Neuronal stem cell (in vitro differentiated cells): ENCODE results near the gene ICAM1.
A peak's percentile ranks its signal among the peaks of the same experiment; 100 is the strongest.

ENCODE experiments used
- DNase-seq: peaks from one replicate; pipeline ENCODE4 v3.0.0-alpha.2; 2013; ENCODE audit warnings: low spot score
- H2AFZ ChIP-seq: one replicate; pipeline ENCODE4 v1.6.1; 2013; ENCODE audit warnings: mild to moderate bottlenecking, low read length, inconsistent platforms
- H2AK5ac ChIP-seq: 2 replicates; pipeline ENCODE4 v1.6.1; 2013; ENCODE audit warnings: low read depth, mild to moderate bottlenecking, inconsistent platforms, low read length, moderate library complexity, mixed read lengths
- H2BK120ac ChIP-seq: 2 replicates; pipeline ENCODE4 v1.6.1; 2013; ENCODE audit warnings: low read depth, mild to moderate bottlenecking, inconsistent platforms, low read length, moderate library complexity, mixed read lengths
- H2BK12ac ChIP-seq: one replicate; pipeline ENCODE4 v1.6.1; 2013; ENCODE audit warnings: low read length, inconsistent platforms
- H2BK15ac ChIP-seq: 2 replicates; pipeline ENCODE4 v1.6.1; 2013; ENCODE audit warnings: mild to moderate bottlenecking, low read length, inconsistent platforms, mixed read lengths
- H2BK5ac ChIP-seq: one replicate; pipeline ENCODE4 v1.6.1; 2013; ENCODE audit warnings: inconsistent platforms, mild to moderate bottlenecking, low read length, moderate library complexity
- H3K14ac ChIP-seq: one replicate; pipeline ENCODE4 v1.6.1; 2013; ENCODE audit warnings: low read length, inconsistent platforms
- H3K18ac ChIP-seq: 2 replicates; pipeline ENCODE4 v1.6.1; 2013; ENCODE audit warnings: low read length, inconsistent platforms
- H3K23ac ChIP-seq: 2 replicates; pipeline ENCODE4 v1.6.1; 2013; ENCODE audit warnings: low read depth, mild to moderate bottlenecking, mixed read lengths, low read length, inconsistent platforms; ENCODE audit not compliant: poor library complexity
- H3K27ac ChIP-seq: replicated peaks from 3 replicates; pipeline ENCODE4 v1.5.1; 2013; ENCODE audit warnings: low read length, inconsistent platforms
- H3K27me3 ChIP-seq, 3 experiments: 2 replicates each; pipeline ENCODE4 v1.6.1; 2013; ENCODE audit warnings: low read length in 3 of 3, mild to moderate bottlenecking in 2 of 3, inconsistent platforms in 1 of 3, low read depth in 1 of 3, mixed read lengths in 1 of 3, moderate library complexity in 1 of 3; ENCODE audit not compliant: control insufficient read depth in 3 of 3, insufficient read depth in 3 of 3
- H3K36me3 ChIP-seq, 2 donors: replicated peaks in 1 of 2; 2 replicates each; pipeline ENCODE4 v1.6.1; 2013; ENCODE audit warnings: low read length in 2 of 2; ENCODE audit not compliant: control insufficient read depth in 2 of 2, insufficient read depth in 2 of 2
- H3K4ac ChIP-seq: 2 replicates; pipeline ENCODE4 v1.6.1; 2013; ENCODE audit warnings: inconsistent platforms, mild to moderate bottlenecking, low read length, moderate library complexity
- H3K4me1 ChIP-seq, 2 donors: 1 replicate in 1 of 2; 2 replicates in 1 of 2; pipeline ENCODE4 v1.6.1; 2013; ENCODE audit warnings: low read length in 2 of 2, low read depth in 1 of 2; ENCODE audit not compliant: control insufficient read depth in 2 of 2, insufficient read depth in 1 of 2
- H3K4me2 ChIP-seq: one replicate; pipeline ENCODE4 v1.6.1; 2013; ENCODE audit warnings: mild to moderate bottlenecking, low read length, inconsistent platforms; ENCODE audit not compliant: insufficient read depth, poor library complexity, severe bottlenecking
- H3K4me3 ChIP-seq, 2 donors: 2 replicates each; pipeline ENCODE4 v1.5.1; 2013; ENCODE audit warnings: low read length in 2 of 2, mild to moderate bottlenecking in 2 of 2, inconsistent platforms in 1 of 2, moderate library complexity in 1 of 2
- H3K79me1 ChIP-seq: one replicate; pipeline ENCODE4 v1.6.1; 2013; ENCODE audit warnings: low read depth, mild to moderate bottlenecking, inconsistent platforms, low read length, moderate library complexity
- H3K9ac ChIP-seq: one replicate; pipeline ENCODE4 v1.6.1; 2013; ENCODE audit warnings: mild to moderate bottlenecking, low read depth, low read length, inconsistent platforms; ENCODE audit not compliant: poor library complexity
- H3K9me3 ChIP-seq, 2 donors: replicated peaks in 1 of 2; 2 replicates each; pipeline versions ENCODE3 to v1.6.1; 2013; ENCODE audit warnings: low read length in 2 of 2, mild to moderate bottlenecking in 2 of 2, inconsistent platforms in 1 of 2, low read depth in 1 of 2, mixed read lengths in 1 of 2, moderate library complexity in 1 of 2; ENCODE audit not compliant: control insufficient read depth in 2 of 2, insufficient read depth in 1 of 2
- H4K8ac ChIP-seq: one replicate; pipeline ENCODE4 v1.6.1; 2013; ENCODE audit warnings: low read depth, mild to moderate bottlenecking, inconsistent platforms, low read length, moderate library complexity
- H4K91ac ChIP-seq: one replicate; pipeline ENCODE4 v1.6.1; 2013; ENCODE audit warnings: low read length, low read depth, mild to moderate bottlenecking, inconsistent platforms; ENCODE audit not compliant: poor library complexity
- WGBS, 2 donors: extraction: QIAGEN DNeasy Blood & Tissue Kit; methylation state at CpG; one replicate each; pipeline ENCODE4 v1.1.7; 2013; ENCODE audit warnings: missing lambda C conversion rate in 2 of 2, mixed read lengths in 1 of 2; ENCODE audit not compliant: insufficient read length in 2 of 2, insufficient replicate concordance in 1 of 2; ENCODE audit errors: extremely low coverage in 2 of 2; 5-methylcytosine and 5-hydroxymethylcytosine counted together

ICAM1 gene

GRCh38 chr19:10332965-10333757 lies 62.2 kb downstream of the ICAM1 start, which contains the start of gene RAVER1:
TSS of gene RAVER1 (minus strand) at chr19:10333529. CDS start at chr19:10333507, 22 bp downstream.
- peaks cover 27 to 39% of the 10 kb centered on the region in 2 donors for H3K36me3 ChIP-seq
- peak within 1 kb of the TSS; percentile 83 for H2BK15ac ChIP-seq
- H2BK5ac ChIP-seq = peak within 1 kb of the TSS; percentile 72
- no CpG with 5 or more reads among the region's 82 CpGs for WGBS, 2 donors
- H3K23ac ChIP-seq = peak within 1 kb of the TSS; percentile 93
- H2BK120ac ChIP-seq = peak within 1 kb of the TSS; percentile 82
- no peak within 1 kb of the TSS for H3K4ac ChIP-seq
- no peak within 1 kb of the TSS for H4K91ac ChIP-seq
- H3K14ac ChIP-seq = peak within 1 kb of the TSS; percentile 94
- H3K27me3 ChIP-seq = peaks cover 0 to 4% (median 0%) of the 10 kb centered on the region in 3 experiments
- peak; percentile 96 for DNase-seq
- peak within 1 kb of the TSS; percentile 92 for H3K27ac ChIP-seq
- no peaks in the 10 kb centered on the region for H3K9me3 ChIP-seq
- peak within 1 kb of the TSS; percentile 77 for H2AK5ac ChIP-seq
- H3K79me1 ChIP-seq = peaks cover 24% of the 10 kb centered on the region
- peak within 1 kb of the TSS; percentile 85 for H2AFZ ChIP-seq
- H3K18ac ChIP-seq = peak within 1 kb of the TSS; percentile 98
- peak within 1 kb of the TSS; percentile 91 for H3K9ac ChIP-seq
- peaks cover 12 to 16% of the 10 kb centered on the region in 2 donors for H3K4me1 ChIP-seq
- H3K4me2 ChIP-seq = peak within 1 kb of the TSS; percentile 89
- peak within 1 kb of the TSS; percentile 76 to 88 for H3K4me3 ChIP-seq
- H4K8ac ChIP-seq = no peak within 1 kb of the TSS
- H2BK12ac ChIP-seq = no peak within 1 kb of the TSS

- Histone ChIP-seq H3K9ac (peak overlapping the region; percentile 88), H3K4me2 (peak overlapping the region; percentile 89), H3K14ac (peak overlapping the region; percentile 94), H3K36me3 (peaks cover 19 to 31% of the 10 kb centered on the region in 2 donors), H3K27me3 (peaks cover 0 to 4% (median 0%) of the 10 kb centered on the region in 3 experiments), H2BK12ac (no peak overlapping the region), H3K4me3 (peak overlapping the region; percentile 76 to 82), H3K4ac (peak overlapping the region; percentile 98), H3K18ac (peak overlapping the region; percentile 89), H2BK120ac (peak overlapping the region; percentile 82), H3K9me3 (no peaks in the 10 kb centered on the region), H2AK5ac (peak overlapping the region; percentile 77), H2BK15ac (peak overlapping the region; percentile 83), H2AFZ (peak overlapping the region; percentile 85), H2BK5ac (peak overlapping the region; percentile 44), H3K27ac (no peak overlapping the region), H3K79me1 (peaks cover 21% of the 10 kb centered on the region), H3K23ac (peak overlapping the region; percentile 93), H3K4me1 (peaks cover 12 to 16% of the 10 kb centered on the region in 2 donors), H4K91ac (no peak overlapping the region), H4K8ac (no peak overlapping the region)
- no CpG with 5 or more reads among the region's 44 CpGs for WGBS, 2 donors
- no peak for DNase-seq
Measured at GRCh38 chr19:10333758-10334587, 63.1 kb downstream of the ICAM1 start.

GRCh38 chr19:10334588-10335351 lies 63.9 kb downstream of the ICAM1 start:
- Histone ChIP-seq H3K27me3 (peaks cover 0 to 4% (median 0%) of the 10 kb centered on the region in 3 experiments), H3K9ac (peak overlapping the region; percentile 88), H3K36me3 (peaks cover 11 to 23% of the 10 kb centered on the region in 2 donors), H3K4me2 (peak overlapping the region; percentile 89), H2BK5ac (peak overlapping the region; percentile 44), H2AFZ (no peak overlapping the region), H2BK12ac (peak overlapping the region; percentile 41), H4K8ac (no peak overlapping the region), H3K4ac (peak overlapping the region; percentile 98), H2AK5ac (peak overlapping the region; percentile 93), H2BK15ac (peak overlapping the region; percentile 75), H3K79me1 (peaks cover 15% of the 10 kb centered on the region), H3K18ac (peak overlapping the region; percentile 85), H3K14ac (peak overlapping the region; percentile 98), H3K4me3 (peak overlapping the region; percentile 76 to 82), H3K4me1 (peaks cover 12 to 16% of the 10 kb centered on the region in 2 donors), H4K91ac (no peak overlapping the region), H3K27ac (no peak overlapping the region), H3K23ac (peak overlapping the region; percentile 93), H3K9me3 (no peaks in the 10 kb centered on the region), H2BK120ac (peak overlapping the region; percentile 81)
- DNase-seq = peak; percentile 88
- WGBS, 2 donors = no CpG with 5 or more reads among the region's 59 CpGs
